Nephron (organoid): Measurements from ENCODE around the gene DUSP22.

ENCODE experiments used
- H3K27ac Mint-ChIP-seq, 3 experiments: 2 replicates each; pipeline ENCODE4 v1.8.0; 2020; ENCODE audit warnings: mixed read lengths in 3 of 3, mild to moderate bottlenecking in 2 of 3, moderate library complexity in 1 of 3
- H3K27me3 Mint-ChIP-seq: 2 replicates; pipeline ENCODE4 v1.8.0; 2021; ENCODE audit warnings: low read depth, mild to moderate bottlenecking, moderate library complexity, mixed read lengths
- H3K36me3 Mint-ChIP-seq: 2 replicates; pipeline ENCODE4 v1.8.0; 2020; ENCODE audit warnings: low read depth, mixed read lengths
- H3K4me1 Mint-ChIP-seq: 2 replicates; pipeline ENCODE4 v1.8.0; 2020; ENCODE audit warnings: mixed read lengths
- H3K4me3 Mint-ChIP-seq, 3 experiments: 2 replicates each; pipeline ENCODE4 v1.8.0; 2020; ENCODE audit warnings: mild to moderate bottlenecking in 3 of 3, mixed read lengths in 3 of 3, moderate library complexity in 2 of 3
- H3K9me3 Mint-ChIP-seq: 2 replicates; pipeline ENCODE4 v1.8.0; 2020; ENCODE audit warnings: mixed read lengths
- CTCF ChIP-seq, 3 experiments: fragments of 200-600 bp; sonication (generic); IDR thresholded peaks; one replicate each; pipeline ENCODE4 v1.5.0; 2021; ENCODE audit warnings: antibody characterized with exemption in 3 of 3; ENCODE audit not compliant: unreplicated experiment in 3 of 3

DUSP22 gene

GRCh38 chr6:387293-387741, 95.0 kb downstream of the DUSP22 start:
- Mint-ChIP-seq H3K27ac (no peak overlapping the region), H3K27me3 (peaks cover 96% of the 10 kb centered on the region), H3K4me3 (no peak overlapping the region), H3K36me3 (no peaks in the 10 kb centered on the region), H3K9me3 (peaks cover 3% of the 10 kb centered on the region), H3K4me1 (peaks cover 6% of the 10 kb centered on the region)
- no peak for TF ChIP-seq CTCF (IDR thresholded peaks at IDR 0.05; ENCODE audit: unreplicated experiment in 3 of 3)

- Mint-ChIP-seq H3K4me3 (no peak overlapping the region), H3K36me3 (no peaks in the 10 kb centered on the region), H3K9me3 (peaks cover 3% of the 10 kb centered on the region), H3K27me3 (peaks cover 96% of the 10 kb centered on the region), H3K27ac (no peak overlapping the region), H3K4me1 (peaks cover 6% of the 10 kb centered on the region)
- no peak for TF ChIP-seq CTCF (IDR thresholded peaks at IDR 0.05; ENCODE audit: unreplicated experiment in 3 of 3)
These were observed 96.1 kb downstream of the DUSP22 start for GRCh38 chr6:388202-388903.

GRCh38 chr6:389143-389542, 96.9 kb downstream of the DUSP22 start:
- TF ChIP-seq CTCF (IDR thresholded peaks at IDR 0.05; ENCODE audit: unreplicated experiment in 3 of 3): no peak
- Mint-ChIP-seq H3K4me1 (peaks cover 13% of the 10 kb centered on the region), H3K27me3 (peaks cover 97% of the 10 kb centered on the region), H3K9me3 (peaks cover 3% of the 10 kb centered on the region), H3K36me3 (no peaks in the 10 kb centered on the region), H3K27ac (no peak overlapping the region), H3K4me3 (no peak overlapping the region)

GRCh38 chr6:389622-390021, 97.3 kb downstream of the DUSP22 start:
- Mint-ChIP-seq H3K27ac (no peak overlapping the region), H3K27me3 (peaks cover 97% of the 10 kb centered on the region), H3K36me3 (no peaks in the 10 kb centered on the region), H3K4me1 (peaks cover 13% of the 10 kb centered on the region), H3K9me3 (peaks cover 3% of the 10 kb centered on the region), H3K4me3 (peak overlapping the region in 2 of 3 experiments; percentile 35 to 72)
- no peak for TF ChIP-seq CTCF (IDR thresholded peaks at IDR 0.05; ENCODE audit: unreplicated experiment in 3 of 3)

GRCh38 chr6:390914-391558, 98.7 kb downstream of the DUSP22 start:
- H3K36me3 Mint-ChIP-seq: no peaks in the 10 kb centered on the region
- H3K27me3 Mint-ChIP-seq: peaks cover 100% of the 10 kb centered on the region
- H3K4me1 Mint-ChIP-seq: peaks cover 13% of the 10 kb centered on the region
- H3K4me3 Mint-ChIP-seq: peak overlapping the region; percentile 72 to 87 (median 80)
- H3K27ac Mint-ChIP-seq: no peak overlapping the region
- no peak for TF ChIP-seq CTCF (IDR thresholded peaks at IDR 0.05; ENCODE audit: unreplicated experiment in 3 of 3)
- H3K9me3 Mint-ChIP-seq: peaks cover 3% of the 10 kb centered on the region
